H1 (cell line): ENCODE measurements around the gene CLCA1.

Source experiments
- CTCF ChIP-seq, 3 experiments: IDR thresholded peaks; 1 replicate in 2 of 3; 2 replicates in 1 of 3; pipeline versions ENCODE4 v1.5.1 to v1.6.1; 2011; ENCODE audit warnings: low read length in 3 of 3, mild to moderate bottlenecking in 3 of 3, inconsistent platforms in 2 of 3, low read depth in 1 of 3, moderate library complexity in 1 of 3; ENCODE audit not compliant: insufficient read depth in 1 of 3; ENCODE audit errors: control extremely low read depth in 1 of 3
- EZH2 ChIP-seq: fragments of 200-600 bp; sonication (generic); IDR thresholded peaks from 2 replicates; pipeline ENCODE4 v1.7.1; 2012; ENCODE audit warnings: low read depth, mild to moderate bottlenecking, moderate library complexity, low read length, inconsistent platforms; ENCODE audit not compliant: severe bottlenecking
- FOSL1 ChIP-seq: IDR thresholded peaks from 2 replicates; pipeline ENCODE4 v1.6.1; 2011; ENCODE audit warnings: mild to moderate bottlenecking, low read depth, low read length, moderate library complexity; ENCODE audit not compliant: insufficient read depth
- YY1 ChIP-seq: IDR thresholded peaks from 2 replicates; pipeline ENCODE4 v1.6.1; 2011; ENCODE audit warnings: low read depth, mild to moderate bottlenecking, low read length

DNA sequence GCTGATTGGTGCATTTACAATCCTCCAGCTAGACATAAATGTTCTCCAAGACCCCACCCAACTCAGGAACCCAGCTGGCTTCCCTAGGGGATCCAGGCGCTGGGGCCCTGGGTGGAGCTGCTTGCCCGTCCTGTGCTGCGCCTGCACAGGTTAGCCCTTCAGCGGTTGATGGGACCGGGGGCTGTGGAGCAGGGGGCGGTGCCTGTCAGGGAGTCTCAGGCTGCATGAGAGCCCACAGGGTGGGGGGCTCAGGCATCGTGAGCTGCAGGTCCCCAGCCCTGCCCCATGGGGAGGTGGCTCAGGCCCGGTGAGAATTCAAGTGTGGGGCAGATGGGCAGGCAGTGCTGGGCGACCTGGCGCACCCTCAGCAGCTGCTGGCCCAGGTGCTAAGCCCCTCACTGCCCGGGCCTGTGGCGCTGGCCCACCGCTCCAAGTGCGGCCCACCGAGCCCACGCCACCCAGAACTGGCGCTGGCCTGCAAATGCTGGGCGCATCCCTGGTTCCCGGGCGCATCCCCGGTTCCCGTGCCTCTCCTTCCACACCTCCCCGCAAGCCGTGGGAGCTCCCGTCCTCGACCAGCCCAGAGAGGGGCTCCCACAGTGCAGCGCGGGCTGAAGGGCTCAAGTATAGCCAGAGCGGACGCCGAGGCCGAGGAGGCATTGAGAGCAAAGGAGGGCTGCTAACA, 55.1 kb downstream of the CLCA1 start:
- TF ChIP-seq YY1 (no peak), CTCF (IDR thresholded peaks at IDR 0.05; ENCODE audit: control extremely low read depth in 1 of 3, insufficient read depth in 1 of 3, low read depth in 1 of 3, low read length in 3 of 3) (no peak), EZH2 (no peak), FOSL1 (no peak)
